GM06990 (cell line): Measurements from ENCODE around the gene CLSTN3.

Experiments
- DNase-seq: peaks from one replicate; pipeline ENCODE4 v3.0.0-alpha.2; 2011; ENCODE audit not compliant: insufficient read length; ENCODE audit errors: extremely low read depth
- H3K27me3 ChIP-seq: replicated peaks from 2 replicates; pipeline ENCODE4 v1.6.0; 2011; ENCODE audit warnings: low read length; ENCODE audit not compliant: control insufficient read depth, insufficient read depth
- H3K36me3 ChIP-seq: 2 replicates; pipeline ENCODE4 v1.5.1; 2011; ENCODE audit warnings: low read length; ENCODE audit not compliant: control insufficient read depth, insufficient read depth
- H3K4me3 ChIP-seq: replicated peaks from 2 replicates; pipeline ENCODE4 v1.5.1; 2011; ENCODE audit warnings: low read depth, mild to moderate bottlenecking, control low read depth, low read length
- CTCF ChIP-seq: IDR thresholded peaks from 2 replicates; pipeline ENCODE4 v1.5.1; 2011; ENCODE audit warnings: low read length, control low read depth, mild to moderate bottlenecking, inconsistent platforms; ENCODE audit not compliant: insufficient read depth, poor library complexity, severe bottlenecking

The CLSTN3 gene

GRCh38 chr12:7118881-7119280 is 11.3 kb upstream of the CLSTN3 start:
- no peak for TF ChIP-seq CTCF
- Histone ChIP-seq H3K27me3 (no peaks in the 10 kb centered on the region), H3K36me3 (peaks cover 15% of the 10 kb centered on the region), H3K4me3 (no peak overlapping the region)
- no peak for DNase-seq

GRCh38 chr12:7120166-7120565 is 10.0 kb upstream of the CLSTN3 start:
- no peak for DNase-seq
- Histone ChIP-seq H3K27me3 (no peaks in the 10 kb centered on the region), H3K36me3 (peaks cover 15% of the 10 kb centered on the region), H3K4me3 (no peak overlapping the region)
- no peak for TF ChIP-seq CTCF

GRCh38 chr12:7121324-7121723 is 8.8 kb upstream of the CLSTN3 start:
- H3K4me3 ChIP-seq = no peak overlapping the region
- no peak for DNase-seq
- no peak for TF ChIP-seq CTCF
- H3K27me3 ChIP-seq = no peaks in the 10 kb centered on the region
- H3K36me3 ChIP-seq = peaks cover 12% of the 10 kb centered on the region

- H3K27me3 ChIP-seq = no peaks in the 10 kb centered on the region
- H3K4me3 ChIP-seq = no peak overlapping the region
- peaks cover 3% of the 10 kb centered on the region for H3K36me3 ChIP-seq
- no peak for TF ChIP-seq CTCF
- no peak for DNase-seq
Measured at GRCh38 chr12:7122811-7123769, 7.1 kb upstream of the CLSTN3 start.

GRCh38 chr12:7123806-7124522 is 6.2 kb upstream of the CLSTN3 start:
- H3K36me3 ChIP-seq = peaks cover 2% of the 10 kb centered on the region; the same call in 1 of the 2 replicates
- H3K27me3 ChIP-seq = no peaks in the 10 kb centered on the region
- TF ChIP-seq CTCF = no peak
- no peak for DNase-seq
- H3K4me3 ChIP-seq = no peak overlapping the region
